Right atrium auricular region (tissue), 2 donors: ENCODE measurements around the gene MTCH1. TPM values are rescaled to one million over a fixed set of nuclear protein-coding genes. Genes with fewer than 3 reads are reported as not detected.

ENCODE experiments used
- DNase-seq: peaks from one replicate; pipeline ENCODE4 v3.0.0-alpha.2; 2019; ENCODE audit warnings: low spot score
- H3K27ac ChIP-seq, 2 donors: fragments of 200-600 bp; sonication (generic); 1 replicate in 1 of 2; 2 replicates in 1 of 2; pipeline ENCODE4 v1.5.1; 2016 to 2019
- H3K27me3 ChIP-seq, 2 donors: fragments of 200-600 bp; sonication (generic); one replicate each; pipeline versions ENCODE4 v1.5.1 to v1.6.0; 2017 to 2019
- H3K36me3 ChIP-seq: fragments of 200-600 bp; sonication (generic); one replicate; pipeline ENCODE4 v1.5.1; 2016
- H3K4me1 ChIP-seq, 2 donors: fragments of 200-600 bp; sonication (generic); one replicate each; pipeline versions ENCODE4 v1.5.1 to v1.6.0; 2017 to 2019
- H3K4me3 ChIP-seq, 2 donors: fragments of 200-600 bp; sonication (generic); 1 replicate in 1 of 2; 2 replicates in 1 of 2; pipeline ENCODE4 v1.5.1; 2017 to 2019; ENCODE audit warnings: mild to moderate bottlenecking in 1 of 2, moderate library complexity in 1 of 2
- H3K9me3 ChIP-seq, 2 donors: fragments of 200-600 bp; sonication (generic); one replicate each; pipeline ENCODE4 v1.5.1; 2019
- total RNA-seq, 2 donors: library from RNA; depleted of rRNA; stranded (reverse); fragments of >200 nt; gene quantifications; one replicate each; pipeline ENCODE4 v1.1.0, GENCODE V29; 2016
- TF ChIP-seq, protein P1 (sequence below), 2 donors: fragments of 200-600 bp; sonication (generic); IDR thresholded peaks; one replicate each; pipeline ENCODE4 v1.5.1; 2019; ENCODE audit warnings: antibody characterized with exemption in 2 of 2

The MTCH1 gene, protein sequence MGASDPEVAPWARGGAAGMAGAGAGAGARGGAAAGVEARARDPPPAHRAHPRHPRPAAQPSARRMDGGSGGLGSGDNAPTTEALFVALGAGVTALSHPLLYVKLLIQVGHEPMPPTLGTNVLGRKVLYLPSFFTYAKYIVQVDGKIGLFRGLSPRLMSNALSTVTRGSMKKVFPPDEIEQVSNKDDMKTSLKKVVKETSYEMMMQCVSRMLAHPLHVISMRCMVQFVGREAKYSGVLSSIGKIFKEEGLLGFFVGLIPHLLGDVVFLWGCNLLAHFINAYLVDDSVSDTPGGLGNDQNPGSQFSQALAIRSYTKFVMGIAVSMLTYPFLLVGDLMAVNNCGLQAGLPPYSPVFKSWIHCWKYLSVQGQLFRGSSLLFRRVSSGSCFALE
- total RNA-seq = 100 to 1,000 TPM; 155 to 259 TPM

DNA sequence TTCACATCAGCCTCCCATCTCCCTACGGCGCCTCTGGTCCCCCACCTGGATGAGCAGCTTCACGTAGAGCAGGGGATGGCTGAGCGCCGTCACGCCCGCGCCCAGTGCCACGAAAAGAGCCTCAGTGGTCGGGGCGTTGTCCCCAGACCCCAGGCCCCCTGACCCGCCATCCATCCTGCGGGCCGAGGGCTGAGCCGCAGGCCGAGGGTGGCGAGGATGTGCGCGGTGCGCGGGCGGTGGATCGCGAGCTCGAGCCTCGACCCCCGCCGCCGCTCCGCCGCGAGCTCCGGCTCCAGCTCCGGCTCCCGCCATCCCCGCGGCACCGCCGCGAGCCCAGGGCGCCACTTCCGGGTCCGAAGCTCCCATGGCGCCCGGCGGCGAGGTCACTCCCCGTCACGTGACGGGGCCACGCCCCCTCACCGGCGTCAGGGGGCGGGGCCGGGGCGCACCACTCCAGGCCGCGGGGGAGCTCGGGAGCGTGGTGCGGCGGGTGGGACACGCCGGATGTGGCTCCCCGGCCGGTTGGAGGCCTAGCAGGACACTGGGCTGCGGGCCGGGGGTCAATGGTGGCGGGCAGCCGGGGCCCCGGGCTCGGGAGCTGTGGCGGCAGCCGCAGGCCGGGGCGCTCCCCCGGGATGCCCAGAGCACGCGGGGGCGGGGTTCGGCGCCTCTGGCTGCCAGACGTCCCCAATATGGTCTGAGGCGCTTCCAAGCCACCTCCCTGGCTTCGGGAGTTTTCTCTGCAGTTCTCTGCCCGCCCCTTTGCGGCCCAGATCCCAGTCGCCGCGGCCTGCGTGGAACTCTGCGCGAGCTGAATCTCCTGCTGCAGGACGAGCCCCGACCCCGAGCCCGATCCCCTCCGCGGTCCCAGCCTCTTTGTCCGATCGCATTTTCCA, at the start of gene MTCH1:
MTCH1 (minus strand) TSS at position 389 of the 896 bp plus-strand sequence; CDS start at position 366, 23 bp downstream.
- Histone ChIP-seq H3K27me3 (no peaks in the 10 kb centered on the region), H3K4me3 (peak within 1 kb of the TSS; percentile 98 to 99), H3K36me3 (peaks cover 7% of the 10 kb centered on the region), H3K9me3 (no peaks in the 10 kb centered on the region), H3K4me1 (peaks cover 0 to 55% of the 10 kb centered on the region in 2 donors), H3K27ac (peak within 1 kb of the TSS; percentile 97 to 98)
- peak; percentile 87 for DNase-seq
- TF ChIP-seq, protein P1, sequence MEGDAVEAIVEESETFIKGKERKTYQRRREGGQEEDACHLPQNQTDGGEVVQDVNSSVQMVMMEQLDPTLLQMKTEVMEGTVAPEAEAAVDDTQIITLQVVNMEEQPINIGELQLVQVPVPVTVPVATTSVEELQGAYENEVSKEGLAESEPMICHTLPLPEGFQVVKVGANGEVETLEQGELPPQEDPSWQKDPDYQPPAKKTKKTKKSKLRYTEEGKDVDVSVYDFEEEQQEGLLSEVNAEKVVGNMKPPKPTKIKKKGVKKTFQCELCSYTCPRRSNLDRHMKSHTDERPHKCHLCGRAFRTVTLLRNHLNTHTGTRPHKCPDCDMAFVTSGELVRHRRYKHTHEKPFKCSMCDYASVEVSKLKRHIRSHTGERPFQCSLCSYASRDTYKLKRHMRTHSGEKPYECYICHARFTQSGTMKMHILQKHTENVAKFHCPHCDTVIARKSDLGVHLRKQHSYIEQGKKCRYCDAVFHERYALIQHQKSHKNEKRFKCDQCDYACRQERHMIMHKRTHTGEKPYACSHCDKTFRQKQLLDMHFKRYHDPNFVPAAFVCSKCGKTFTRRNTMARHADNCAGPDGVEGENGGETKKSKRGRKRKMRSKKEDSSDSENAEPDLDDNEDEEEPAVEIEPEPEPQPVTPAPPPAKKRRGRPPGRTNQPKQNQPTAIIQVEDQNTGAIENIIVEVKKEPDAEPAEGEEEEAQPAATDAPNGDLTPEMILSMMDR (IDR thresholded peaks at IDR 0.05) = no peak

GRCh38 chr6:37033819-37034795, 48.1 kb upstream of the MTCH1 start:
- TF ChIP-seq, protein P1 (IDR thresholded peaks at IDR 0.05) = no peak
- DNase-seq = no peak
- H3K4me1 ChIP-seq = no peaks in the 10 kb centered on the region
- no peaks in the 10 kb centered on the region for H3K9me3 ChIP-seq
- no peak overlapping the region for H3K4me3 ChIP-seq
- no peaks in the 10 kb centered on the region for H3K36me3 ChIP-seq
- H3K27ac ChIP-seq = no peak overlapping the region
- no peaks in the 10 kb centered on the region for H3K27me3 ChIP-seq

GRCh38 chr6:37033255-37033654, 47.3 kb upstream of the MTCH1 start:
- no peaks in the 10 kb centered on the region for H3K36me3 ChIP-seq
- no peak overlapping the region for H3K27ac ChIP-seq
- TF ChIP-seq, protein P1 (IDR thresholded peaks at IDR 0.05) = no peak
- H3K9me3 ChIP-seq = no peaks in the 10 kb centered on the region
- no peak overlapping the region for H3K4me3 ChIP-seq
- H3K27me3 ChIP-seq = no peaks in the 10 kb centered on the region
- DNase-seq = no peak
- H3K4me1 ChIP-seq = no peaks in the 10 kb centered on the region

GRCh38 chr6:37032239-37032638, 46.2 kb upstream of the MTCH1 start:
- TF ChIP-seq, protein P1 (IDR thresholded peaks at IDR 0.05) = no peak
- Histone ChIP-seq H3K4me3 (no peak overlapping the region), H3K4me1 (no peaks in the 10 kb centered on the region), H3K27ac (no peak overlapping the region), H3K27me3 (no peaks in the 10 kb centered on the region), H3K9me3 (no peaks in the 10 kb centered on the region), H3K36me3 (no peaks in the 10 kb centered on the region)
- no peak for DNase-seq

DNA sequence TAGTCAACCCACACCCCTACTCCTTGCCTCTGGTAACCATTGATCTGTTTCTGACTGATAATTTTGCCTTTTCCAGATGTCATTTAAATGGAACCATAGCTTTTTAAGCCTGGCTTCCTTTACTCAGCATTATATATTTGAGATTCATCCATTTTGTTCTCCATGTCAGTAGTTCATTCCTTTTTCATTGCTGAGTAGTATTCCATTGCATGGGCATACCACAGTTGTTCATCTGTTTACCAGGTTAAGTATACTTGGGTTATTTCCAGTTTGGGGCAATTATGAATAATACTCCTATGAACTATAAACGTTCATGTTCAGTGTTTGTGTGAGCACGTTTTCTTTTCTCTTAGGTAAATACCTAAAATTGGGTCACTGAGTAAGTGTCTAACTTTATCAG, 44.6 kb upstream of the MTCH1 start:
- H3K27ac ChIP-seq = no peak overlapping the region
- DNase-seq = no peak
- H3K4me3 ChIP-seq = no peak overlapping the region
- no peaks in the 10 kb centered on the region for H3K9me3 ChIP-seq
- H3K4me1 ChIP-seq = no peaks in the 10 kb centered on the region
- no peaks in the 10 kb centered on the region for H3K36me3 ChIP-seq
- TF ChIP-seq, protein P1 (IDR thresholded peaks at IDR 0.05) = no peak
- no peaks in the 10 kb centered on the region for H3K27me3 ChIP-seq
